ENCODE measurements around the gene MCOLN2.
A peak's percentile ranks its signal among the peaks of the same experiment; 100 is the strongest.

MCOLN2 gene

GRCh38 chr1:84892705-84893618, 104.0 kb downstream of the MCOLN2 start, which contains the start of gene LPAR3:
Gene LPAR3, minus strand, starts transcription at chr1:84893206. Its CDS starts 27,086 bp downstream, at chr1:84866120.
- DNase-seq, result peak; percentile 41 to 52

- DNase-seq, result no peak
Observed at GRCh38 chr1:84890566-84890965, 106.3 kb downstream of the MCOLN2 start.

- DNase-seq, result no peak
Observed at GRCh38 chr1:84889437-84889836, 107.5 kb downstream of the MCOLN2 start.

GRCh38 chr1:84888753-84889152, 108.2 kb downstream of the MCOLN2 start:
- peak in 1 of 2 experiments; percentile 21 for DNase-seq

GRCh38 chr1:84887261-84887934, 109.5 kb downstream of the MCOLN2 start:
- DNase-seq, result no peak

- DNase-seq, result no peak
Observed at GRCh38 chr1:84885469-84885868, 111.4 kb downstream of the MCOLN2 start.

- DNase-seq, result no peak
Observed at GRCh38 chr1:84884671-84885389, 112.1 kb downstream of the MCOLN2 start.

- no peak for DNase-seq
Observed at GRCh38 chr1:84883286-84883685, 113.6 kb downstream of the MCOLN2 start.

- no peak for DNase-seq
Observed at GRCh38 chr1:84877592-84877991, 119.3 kb downstream of the MCOLN2 start.

GRCh38 chr1:84876353-84876752, 120.6 kb downstream of the MCOLN2 start:
- no peak for DNase-seq

All from activated T-cell treated with anti-CD3 and anti-CD28 coated beads, Interleukin-2, amount 50 U/mL, for 48 hours (primary cell).